OCI-LY7 (cell line): ENCODE data around the gene TYK2.
"Not testable (repeated sequence)": the region's sequence is repeated elsewhere in the genome, so short reads cannot be mapped to it uniquely, and the experiment has no call there.

Experiments
- CTCF ChIP-seq: fragments of 200-600 bp; sonication (generic); conservative IDR thresholded peaks from 2 replicates; pipeline ENCODE4 v1.5.1; 2014; ENCODE audit warnings: mild to moderate bottlenecking, antibody characterized with exemption, low read length, moderate library complexity, mixed read lengths
- EZH2phosphoT487 ChIP-seq: fragments of 200-600 bp; sonication (generic); IDR thresholded peaks from 2 replicates; pipeline ENCODE4 v1.6.1; 2018; ENCODE audit warnings: low read depth, borderline replicate concordance, mild to moderate bottlenecking, mixed run types, antibody characterized with exemption, low read length, moderate library complexity, mixed read lengths

DNA sequence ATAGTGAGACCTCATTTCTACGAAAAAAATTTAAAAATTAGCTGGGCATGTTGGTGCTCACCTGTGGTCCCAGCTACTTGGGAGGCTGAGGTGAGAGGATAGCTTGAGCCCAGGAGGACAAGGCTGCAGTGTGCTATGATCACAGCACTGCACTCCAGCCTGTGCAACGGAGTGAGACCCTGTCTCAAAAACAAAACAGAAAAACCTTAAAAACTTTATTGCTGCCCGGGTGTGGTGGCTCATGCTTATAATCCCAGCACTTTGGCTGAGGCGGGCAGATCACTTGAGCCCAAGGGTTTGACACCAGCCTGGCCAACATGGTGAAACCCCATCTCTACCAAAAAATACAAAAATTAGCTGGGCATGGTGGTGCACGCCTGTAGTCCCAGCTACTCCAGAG, 30.9 kb upstream of the TYK2 start:
- not testable (repeated sequence) for TF ChIP-seq CTCF, EZH2phosphoT487
